ENCODE results near the gene TEAD3. TPM values are rescaled to one million over a fixed set of nuclear protein-coding genes. Genes with fewer than 3 reads are reported as not detected.

The TEAD3 gene
- total and polyA plus RNA-seq, 4 donors = 1.9 to 6.8 (median 4.5) TPM

- no peaks in the 10 kb centered on the region for H3K27me3 ChIP-seq (ENCODE audit: control insufficient read depth in 4 of 4, insufficient read depth in 4 of 4, low read length in 3 of 4)
- H3K36me3 ChIP-seq (ENCODE audit: control insufficient read depth in 4 of 4, insufficient read depth in 3 of 4, low read depth in 1 of 4, low read length in 3 of 4) = no peaks in the 10 kb centered on the region
- TF ChIP-seq FOXA2 (IDR thresholded peaks at IDR 0.05) = no peak
- no peak for TF ChIP-seq ZBTB33 (IDR thresholded peaks at IDR 0.05)
- TF ChIP-seq FOXA1 (IDR thresholded peaks at IDR 0.05) = no peak
- no peak for TF ChIP-seq GABPA (IDR thresholded peaks at IDR 0.05 in 1 of 2, conservative IDR thresholded peaks at IDR 0.05 in 1 of 2)
- TF ChIP-seq HNF4G (IDR thresholded peaks at IDR 0.05) = no peak
- TF ChIP-seq NR2F2 (IDR thresholded peaks at IDR 0.05) = no peak
- no peak for TF ChIP-seq RXRA (IDR thresholded peaks at IDR 0.05)
- no peak for TF ChIP-seq MAX (IDR thresholded peaks at IDR 0.05)
- TF ChIP-seq REST (IDR thresholded peaks at IDR 0.05) = no peak
- no peak for TF ChIP-seq YY1 (IDR thresholded peaks at IDR 0.05)
- no peak for TF ChIP-seq RAD21 (IDR thresholded peaks at IDR 0.05)
- TF ChIP-seq TAF1 (conservative IDR thresholded peaks at IDR 0.05) = no peak
- no peak for TF ChIP-seq SP1 (IDR thresholded peaks at IDR 0.05)
- no peak for TF ChIP-seq ATF3 (IDR thresholded peaks at IDR 0.05)
- no peak for TF ChIP-seq CTCF (IDR thresholded peaks at IDR 0.05; ENCODE audit: low read depth, low read length, missing input control)
- no peak for TF ChIP-seq EGR1 (IDR thresholded peaks at IDR 0.05; ENCODE audit: low read depth in 2 of 2)
- no peak for TF ChIP-seq HNF4A (conservative IDR thresholded peaks at IDR 0.05)
- no peak for DNase-seq (ENCODE audit: low spot score)
- H3K27ac ChIP-seq (ENCODE audit: low read depth in 1 of 2, low read length in 2 of 2) = no peak within 1 kb of the TSS
- H3K4me1 ChIP-seq (ENCODE audit: control insufficient read depth in 4 of 4, insufficient read depth in 4 of 4, low read length in 3 of 4) = no peaks in the 10 kb centered on the region
- WGBS = 86% methylated on average over 10 of the region's 10 CpGs
- H3K4me3 ChIP-seq (ENCODE audit: low read depth in 1 of 3, low read length in 3 of 3) = no peak within 1 kb of the TSS
- H3K9ac ChIP-seq (ENCODE audit: low read depth in 1 of 2, low read length in 2 of 2) = no peak within 1 kb of the TSS
- no peaks in the 10 kb centered on the region for H3K9me3 ChIP-seq (ENCODE audit: control insufficient read depth in 4 of 4, low read length in 3 of 4)
Measured at GRCh38 chr6:35512740-35513139, 15.9 kb upstream of the TEAD3 start, which contains the start of gene TULP1. TSS of gene TULP1 (minus strand) at chr6:35512896. CDS start at chr6:35512858, 38 bp downstream.

Data from liver (tissue), 9 donors.